Heart left ventricle (tissue), 16 donors: ENCODE data around the gene BHLHA9. TPM values are rescaled to one million over a fixed set of nuclear protein-coding genes. Genes with fewer than 3 reads are reported as not detected.

Experiments
- ATAC-seq, 4 donors: fragments of 200-7000 bp; cut with Tn5 transposase; one replicate each; pipeline ENCODE4 v1.9.1; 2020 to 2022; ENCODE audit warnings: moderate library complexity in 4 of 4, mild to moderate bottlenecking in 3 of 4, moderate number of reproducible peaks in 1 of 4
- DNase-seq, 5 donors: peaks; one replicate each; pipeline ENCODE4 v3.0.0-alpha.2; 2020
- H3K27ac ChIP-seq, 12 donors: fragments of 200-600 bp; sonication (generic) in 4 of 12; one replicate each; pipeline versions ENCODE4 v1.5.0 to v1.8.0; 2016 to 2022; ENCODE audit warnings: mild to moderate bottlenecking in 2 of 12
- H3K27me3 ChIP-seq, 9 donors: fragments of 200-600 bp; sonication (generic) in 2 of 9; one replicate each; pipeline versions ENCODE4 v1.5.1 to v1.8.0; 2016 to 2022; ENCODE audit warnings: mild to moderate bottlenecking in 3 of 9
- H3K36me3 ChIP-seq, 9 donors: fragments of 200-600 bp; sonication (generic) in 2 of 9; one replicate each; pipeline versions ENCODE4 v1.5.0 to v1.8.0; 2018 to 2022; ENCODE audit warnings: mild to moderate bottlenecking in 2 of 9
- H3K4me1 ChIP-seq, 12 donors: fragments of 200-600 bp; sonication (generic) in 4 of 12; one replicate each; pipeline versions ENCODE4 v1.5.0 to v1.8.0; 2016 to 2022; ENCODE audit warnings: mild to moderate bottlenecking in 3 of 12
- H3K4me3 ChIP-seq, 12 donors: fragments of 200-600 bp; sonication (generic) in 4 of 12; one replicate each; pipeline versions ENCODE4 v1.5.0 to v1.8.0; 2017 to 2022; ENCODE audit warnings: mild to moderate bottlenecking in 9 of 12, moderate library complexity in 4 of 12
- H3K9me3 ChIP-seq, 12 donors: fragments of 200-600 bp; sonication (generic) in 4 of 12; one replicate each; pipeline versions ENCODE4 v1.5.0 to v1.8.0; 2016 to 2022; ENCODE audit warnings: mild to moderate bottlenecking in 1 of 12
- CTCF ChIP-seq, 12 donors: fragments of 200-600 bp; sonication (generic) in 4 of 12; IDR thresholded peaks; one replicate each; pipeline versions ENCODE4 v1.5.0 to v1.8.0; 2018 to 2022; ENCODE audit warnings: antibody characterized with exemption in 12 of 12, mild to moderate bottlenecking in 5 of 12
- POLR2A ChIP-seq, 2 donors: fragments of 450-650 bp; IDR thresholded peaks; one replicate each; pipeline ENCODE4 v1.6.1; 2017; ENCODE audit warnings: antibody characterized with exemption in 2 of 2, mild to moderate bottlenecking in 2 of 2, moderate library complexity in 2 of 2
- WGBS, 4 donors: extraction: QIAGEN DNeasy Blood & Tissue Kit in 2 of 4; methylation state at CpG; one replicate each; pipeline versions ENCODE4 v1.1.5 to v1.1.7; 2013 to 2018; 5-methylcytosine and 5-hydroxymethylcytosine counted together
- intact Hi-C, 10 donors: fragments of 100-400 bp; cut with DNase I; formaldehyde crosslinking; loops; one replicate each; pipeline versions ENCODE4 v1.11.1 to v1.14.2; 2022
- polyA plus RNA-seq, 2 donors: library from polyadenylated mRNA; stranded (reverse); fragments of 200-250 nt; gene quantifications; one replicate each; pipeline ENCODE4 v1.2.3, GENCODE V29; 2013
- total RNA-seq, 9 donors: library from RNA; depleted of rRNA in 2 of 9; stranded (reverse); fragments of >200 nt in 2 of 9; fragmentation: NEBNext Ultra II Directional in 3 of 9; extraction: Animal tissue kit (Norgen Biotek cat#: 25700) in 3 of 9; gene quantifications; one replicate each; pipeline versions ENCODE4 v1.1.0 to v1.2.4, GENCODE V29; 2016 to 2023
- donor health status: ischemic (EF 13 %, LVEDD 7.1; RV severe dilation, severe dysfunction).
- donor health status: healthy with polysubstance abuse.
- donor health status: DM: no; HTN: yes; CAD: no.
- donor health status: DM: no; HTN: no; CAD: no.
- donor health status: ischemic (EF 25% LVEDD 6.9; RV normal size, moderate dysfunction).
- donor health status: ischemic (EF 25% LVEDD 5.7; RV mildly dilated, moderate dysfunction).
- donor health status: healthy.
- donor health status: DM: yes; HTN: yes; CAD: no.
- donor health status: ischemic (EF 35%, LVEDD 5.7; RV mildly dilated, moderate dysfunction).
- donor health status: nonischemic (EF 11% LVEDD 7.7; RV severe dilation, severe dysfunction).
- donor health status: DM: yes; HTN: yes; CAD: no.
- donor health status: PGD.
- donor health status: ischemic (EF 29% LVEDD 5.4; RV normal size, mild dysfunction).
- donor health status: nonischemic (EF 23%, LVEDD 6.1; RV moderate dilation, normal function).

Gene BHLHA9
- total and polyA plus RNA-seq, 11 donors: not detected

- DNase-seq (no peak), ATAC-seq (no peak)
- no peak overlapping the region for H3K4me3 ChIP-seq
- H3K9me3 ChIP-seq: no peaks in the 10 kb centered on the region
- no peaks in the 10 kb centered on the region for H3K36me3 ChIP-seq
- H3K4me1 ChIP-seq: peaks cover 0 to 10% (median 0%) of the 10 kb centered on the region in 12 donors
- intact Hi-C loops: no loop called here
- H3K27me3 ChIP-seq: peaks cover 0 to 31% (median 0%) of the 10 kb centered on the region in 9 donors
- no peak for TF ChIP-seq POLR2A (IDR thresholded peaks at IDR 0.05)
- no peak for TF ChIP-seq CTCF (IDR thresholded peaks at IDR 0.05)
- 52 to 69% (median 63%) methylated on average over 9 of the region's 9 CpGs for WGBS, 4 donors
- H3K27ac ChIP-seq: no peak overlapping the region
Observed at GRCh38 chr17:1312261-1312870, 42.1 kb downstream of the BHLHA9 start.

GRCh38 chr17:1313270-1314005 lies 43.2 kb downstream of the BHLHA9 start:
- H3K36me3 ChIP-seq: no peaks in the 10 kb centered on the region
- TF ChIP-seq POLR2A (IDR thresholded peaks at IDR 0.05): no peak
- TF ChIP-seq CTCF (IDR thresholded peaks at IDR 0.05): no peak
- no peak overlapping the region for H3K27ac ChIP-seq
- H3K4me3 ChIP-seq: no peak overlapping the region
- WGBS, 4 donors: 74 to 82% (median 79%) methylated on average over 8 of the region's 8 CpGs
- intact Hi-C loops: no loop called here
- peaks cover 0 to 31% (median 0%) of the 10 kb centered on the region in 9 donors for H3K27me3 ChIP-seq
- H3K9me3 ChIP-seq: no peaks in the 10 kb centered on the region
- H3K4me1 ChIP-seq: peaks cover 0 to 14% (median 0%) of the 10 kb centered on the region in 12 donors
- DNase-seq (no peak), ATAC-seq (no peak)

- Histone ChIP-seq H3K27ac (peak overlapping the region in 7 of 12 donors; percentile 1 to 64 (median 44)), H3K27me3 (peaks cover 0 to 31% (median 0%) of the 10 kb centered on the region in 9 donors), H3K36me3 (no peaks in the 10 kb centered on the region), H3K4me1 (peaks cover 0 to 19% (median 0%) of the 10 kb centered on the region in 12 donors), H3K9me3 (no peaks in the 10 kb centered on the region), H3K4me3 (no peak overlapping the region)
- peak; percentile 74 to 91 (median 85) for ATAC-seq
- 36 to 57% (median 47%) methylated on average over 8 to 10 of the region's 10 CpGs for WGBS, 4 donors
- intact Hi-C loops: no loop called here
- no peak for TF ChIP-seq POLR2A (IDR thresholded peaks at IDR 0.05)
- no peak for TF ChIP-seq CTCF (IDR thresholded peaks at IDR 0.05)
- peak in 4 of 5 donors; percentile 34 to 71 (median 70) for DNase-seq
Observed at GRCh38 chr17:1315409-1315808, 45.2 kb downstream of the BHLHA9 start.

GRCh38 chr17:1315891-1316403 lies 45.7 kb downstream of the BHLHA9 start:
- no peak for TF ChIP-seq CTCF (IDR thresholded peaks at IDR 0.05)
- TF ChIP-seq POLR2A (IDR thresholded peaks at IDR 0.05): no peak
- peaks cover 0 to 19% (median 0%) of the 10 kb centered on the region in 12 donors for H3K4me1 ChIP-seq
- intact Hi-C loops: no loop called here
- ATAC-seq (peak; percentile 29 to 55 (median 34)), DNase-seq (peak in 3 of 5 donors; percentile 32 to 78 (median 66))
- no peaks in the 10 kb centered on the region for H3K36me3 ChIP-seq
- H3K27me3 ChIP-seq: peaks cover 0 to 31% (median 0%) of the 10 kb centered on the region in 9 donors
- no peaks in the 10 kb centered on the region for H3K9me3 ChIP-seq
- H3K27ac ChIP-seq: peak overlapping the region in 7 of 12 donors; percentile 24 to 64 (median 44)
- no peak overlapping the region for H3K4me3 ChIP-seq
- 45 to 62% (median 53%) methylated on average over 9 to 10 of the region's 10 CpGs for WGBS, 4 donors
